Endothelial cell of umbilical vein (primary cell): ENCODE results near the gene ERCC2. TPM values are rescaled to one million over a fixed set of nuclear protein-coding genes. Genes with fewer than 3 reads are reported as not detected.

ENCODE experiments used
- BruUV-seq: library from RNA; stranded (reverse); fragments of 400-500 nt; replicated peaks from 2 replicates; lab custom pipeline; 2021; lab: Mats Ljungman, UMichigan
- CTCF ChIA-PET: fragments of 300-600, 350-600 bp; sonication (Branson Sonifier 250); formaldehyde crosslinking; loops from one replicate; lab custom pipeline; 2021; ENCODE audit warnings: antibody characterized with exemption, inconsistent platforms; lab: Charles Lee
- POLR2A ChIA-PET: fragments of 300-600, 350-600 bp; sonication (Branson Sonifier 250); formaldehyde crosslinking; loops from one replicate; lab custom pipeline; 2021; ENCODE audit warnings: antibody characterized with exemption, inconsistent platforms; lab: Charles Lee
- DNase-seq: peaks from one replicate; pipeline ENCODE4 v3.0.0-alpha.2; 2011; ENCODE audit warnings: low read depth, low spot score
- FAIRE-seq: peaks from 2 replicates; lab custom pipeline; 2011; peaks lifted over from hg19 to GRCh38; lab: Jason Lieb, UNC
- H2AFZ ChIP-seq: 2 replicates; pipeline ENCODE4 v1.6.0; 2012; ENCODE audit warnings: low read depth, low read length, control low read depth, inconsistent platforms
- H3K27ac ChIP-seq: 2 replicates; pipeline ENCODE4 v1.5.1; 2011; ENCODE audit warnings: low read depth, mild to moderate bottlenecking, control low read depth, low read length, moderate library complexity; ENCODE audit not compliant: insufficient read depth
- H3K27me3 ChIP-seq, 2 experiments: 2 replicates each; pipeline versions ENCODE4 v1.6.0 to v1.6.1; 2011; ENCODE audit warnings: low read length in 2 of 2, mixed read lengths in 1 of 2; ENCODE audit not compliant: control insufficient read depth in 2 of 2, insufficient read depth in 2 of 2
- H3K36me3 ChIP-seq, 2 experiments: 2 replicates in 1 of 2; 3 replicates in 1 of 2; pipeline ENCODE4 v1.5.1; 2011; ENCODE audit warnings: low read length in 2 of 2, mild to moderate bottlenecking in 1 of 2, moderate library complexity in 1 of 2; ENCODE audit not compliant: control insufficient read depth in 2 of 2, insufficient read depth in 2 of 2; ENCODE audit errors: extremely low read depth in 1 of 2
- H3K4me1 ChIP-seq: 3 replicates; pipeline ENCODE4 v1.5.1; 2011; ENCODE audit warnings: mild to moderate bottlenecking, low read length; ENCODE audit not compliant: control insufficient read depth, insufficient read depth; ENCODE audit errors: extremely low read depth
- H3K4me2 ChIP-seq: 2 replicates; pipeline ENCODE4 v1.6.1; 2011; ENCODE audit warnings: low read length, control low read depth, mixed read lengths; ENCODE audit not compliant: insufficient read depth
- H3K4me3 ChIP-seq, 3 experiments: fragments of 200-600 bp in 1 of 3; sonication (generic), shearing (Covaris generic) in 1 of 3; replicated peaks in 1 of 3; 2 replicates each; pipeline ENCODE4 v1.5.1; 2011 to 2016; ENCODE audit warnings: control low read depth in 3 of 3, low read length in 3 of 3, mild to moderate bottlenecking in 2 of 3, inconsistent platforms in 1 of 3, low read depth in 1 of 3, moderate library complexity in 1 of 3; ENCODE audit not compliant: insufficient read depth in 1 of 3
- H3K79me2 ChIP-seq: 2 replicates; pipeline ENCODE4 v1.6.0; 2012; ENCODE audit warnings: low read length, inconsistent platforms; ENCODE audit not compliant: control insufficient read depth, insufficient read depth
- H3K9ac ChIP-seq: replicated peaks from 2 replicates; pipeline ENCODE3; 2011; ENCODE audit warnings: low read length, control low read depth; ENCODE audit not compliant: insufficient read depth; ENCODE audit errors: extremely low read depth
- H3K9me1 ChIP-seq: replicated peaks from 3 replicates; pipeline ENCODE4 v1.6.0; 2011; ENCODE audit warnings: mild to moderate bottlenecking, low read length; ENCODE audit not compliant: control insufficient read depth, insufficient read depth; ENCODE audit errors: extremely low read depth
- H3K9me3 ChIP-seq: replicated peaks from 2 replicates; pipeline ENCODE4 v1.5.1; 2012; ENCODE audit warnings: low read length, inconsistent platforms; ENCODE audit not compliant: control insufficient read depth, insufficient read depth
- H4K20me1 ChIP-seq: replicated peaks from 2 replicates; pipeline ENCODE3; 2011; ENCODE audit warnings: mild to moderate bottlenecking, low read length; ENCODE audit not compliant: control insufficient read depth, insufficient read depth; ENCODE audit errors: extremely low read depth
- CTCF ChIP-seq, 2 donors: IDR thresholded peaks; 1 replicate in 1 of 2; 2 replicates in 1 of 2; pipeline ENCODE4 v1.5.1; 2011; ENCODE audit warnings: low read length in 2 of 2, mild to moderate bottlenecking in 2 of 2, moderate library complexity in 2 of 2, control low read depth in 1 of 2, inconsistent platforms in 1 of 2, low read depth in 1 of 2; ENCODE audit not compliant: insufficient read depth in 1 of 2; ENCODE audit errors: extremely low read depth in 1 of 2
- FOS ChIP-seq: IDR thresholded peaks from 2 replicates; pipeline ENCODE4 v1.6.1; 2011; ENCODE audit warnings: mild to moderate bottlenecking, low read length, moderate library complexity, borderline replicate concordance; ENCODE audit not compliant: insufficient read depth
- dilution Hi-C: fragments of 300-500 bp; cut with MboI; formaldehyde crosslinking; loops from one replicate; pipeline ENCODE4 v1.15.0; 2019; ENCODE audit warnings: low sequenced_read_pairs; ENCODE audit not compliant: extremely low pct_ligation_motif_present
- intact Hi-C: fragments of 100-400 bp; cut with micrococcal nuclease; formaldehyde crosslinking; loops from one replicate; pipeline ENCODE4 v1.10.0; 2022
- polyA plus RNA-seq, 4 experiments: library from polyadenylated mRNA; depleted of rRNA in 3 of 4; stranded (reverse) in 3 of 4; unstranded in 1 of 4; fragments of >200 nt; gene quantifications; 2 replicates each; pipeline versions ENCODE4 v1.2.1 to v1.2.3, GENCODE V29; 2011 to 2012; ENCODE audit warnings: missing spikeins in 1 of 4
- total RNA-seq: library from RNA; stranded (reverse); gene quantifications from 2 replicates; pipeline ENCODE4 v1.2.3, GENCODE V29; 2021
- TF ChIP-seq, protein P1 (sequence below): IDR thresholded peaks from 2 replicates; pipeline ENCODE4 v1.6.1; 2011; ENCODE audit not compliant: insufficient read depth, insufficient read length

ERCC2 gene
- total and polyA plus RNA-seq, 2 donors (not counting 3 experiments of a cell fraction or from before 2014, with no cell fraction given) = 59.9 to 61.8 TPM

DNA sequence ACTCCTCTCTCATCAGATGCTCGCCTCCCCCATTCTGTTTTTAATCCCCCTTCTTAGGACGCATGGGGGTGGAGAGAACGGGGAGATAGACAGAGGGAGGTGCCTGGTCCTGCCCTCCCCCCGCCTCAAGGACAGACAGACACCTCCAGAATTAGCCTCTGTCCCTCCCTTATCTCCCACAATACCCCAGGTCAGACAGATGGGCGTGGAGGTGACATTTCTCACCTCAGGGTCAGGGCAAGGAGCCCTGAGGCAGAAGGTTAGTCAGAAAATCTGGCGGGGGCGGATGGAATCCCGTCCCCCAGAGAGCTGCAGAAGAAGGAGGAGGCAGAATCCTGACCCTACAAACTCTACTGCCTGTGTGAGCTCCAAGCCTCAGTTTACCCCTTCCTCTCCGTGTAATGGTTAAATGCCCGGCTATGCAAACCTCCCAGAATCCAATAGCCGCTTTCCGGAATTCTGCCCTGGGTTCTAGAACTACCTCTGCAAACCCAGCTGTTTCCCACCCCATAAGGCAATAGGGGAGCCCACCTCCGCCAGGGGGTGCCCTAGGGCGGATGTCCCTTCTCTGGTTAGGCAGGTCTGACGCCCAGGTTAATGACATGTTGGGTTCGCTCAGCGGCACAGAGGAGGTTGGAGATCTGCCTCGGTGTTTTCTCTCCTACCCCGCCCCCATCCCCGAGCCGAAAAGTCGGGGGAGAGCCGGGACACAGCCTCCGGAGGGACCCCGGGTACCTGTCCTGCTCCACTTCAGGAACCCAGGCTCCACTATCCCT lies 33.6 kb upstream of the ERCC2 start:
- Histone ChIP-seq H3K4me2 (peak overlapping the region; percentile 56), H3K9me1 (no peaks in the 10 kb centered on the region), H3K27ac (peak overlapping the region; percentile 88), H3K79me2 (peaks cover 61% of the 10 kb centered on the region), H3K27me3 (no peaks in the 10 kb centered on the region), H3K4me1 (peaks cover 27% of the 10 kb centered on the region), H3K4me3 (peak overlapping the region; percentile 73 to 83 (median 81)), H3K9me3 (no peaks in the 10 kb centered on the region), H3K36me3 (no peaks in the 10 kb centered on the region), H4K20me1 (no peaks in the 10 kb centered on the region), H2AFZ (no peak overlapping the region), H3K9ac (peak overlapping the region; percentile 82)
- dilution Hi-C loops = no loop called here
- POLR2A ChIA-PET = no interaction called here
- no TSS peak for BruUV-seq
- DNase-seq = peak; percentile 58
- peak; percentile 83 for FAIRE-seq
- intact Hi-C loops = no loop called here
- CTCF ChIA-PET = interaction anchor here (0.6 to 6.6 kb wide), 13 partner anchors 9 to 81 kb away, joined by 3 to 101 read pairs (median 6); partner anchors contain the start of gene ERCC1
- TF ChIP-seq, protein P1, sequence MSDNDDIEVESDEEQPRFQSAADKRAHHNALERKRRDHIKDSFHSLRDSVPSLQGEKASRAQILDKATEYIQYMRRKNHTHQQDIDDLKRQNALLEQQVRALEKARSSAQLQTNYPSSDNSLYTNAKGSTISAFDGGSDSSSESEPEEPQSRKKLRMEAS = no peak
- TF ChIP-seq CTCF (IDR thresholded peaks at IDR 0.05; ENCODE audit: extremely low read depth in 1 of 2, insufficient read depth in 1 of 2, low read depth in 1 of 2, low read length in 2 of 2) = peak; percentile 66 to 72

GRCh38 chr19:45403272-45403671 lies 32.9 kb upstream of the ERCC2 start:
- no peaks in the 10 kb centered on the region for H3K9me3 ChIP-seq
- TF ChIP-seq FOS = no peak
- DNase-seq (no peak), FAIRE-seq (peak; percentile 50)
- H3K9ac ChIP-seq = peak overlapping the region; percentile 53
- CTCF ChIA-PET = interaction anchor here (0.9 to 6.6 kb wide), 15 partner anchors 9 to 82 kb away, joined by 3 to 101 read pairs (median 5); partner anchors contain the start of gene ERCC1
- peak overlapping the region; percentile 88 for H3K27ac ChIP-seq
- H2AFZ ChIP-seq = no peak overlapping the region
- no peaks in the 10 kb centered on the region for H3K36me3 ChIP-seq
- H3K4me2 ChIP-seq = peak overlapping the region; percentile 56
- H3K4me3 ChIP-seq = peak overlapping the region; percentile 73 to 83 (median 81)
- POLR2A ChIA-PET = interaction anchor here (0.6 to 1.7 kb wide), 2 partner anchors 66 to 88 kb away, joined by 4 read pairs; no protein-coding TSS in a partner anchor
- BruUV-seq = no TSS peak
- no peaks in the 10 kb centered on the region for H4K20me1 ChIP-seq
- H3K79me2 ChIP-seq = peaks cover 55% of the 10 kb centered on the region
- no peaks in the 10 kb centered on the region for H3K9me1 ChIP-seq
- intact Hi-C loops (no loop called here), dilution Hi-C loops (no loop called here)
- H3K27me3 ChIP-seq = no peaks in the 10 kb centered on the region
- H3K4me1 ChIP-seq = peaks cover 31% of the 10 kb centered on the region
